ENCODE data around the gene CYS1. TPM values are rescaled to one million over a fixed set of nuclear protein-coding genes. Genes with fewer than 3 reads are reported as not detected.

The CYS1 gene
- total RNA-seq, 2 experiments from 2014 or later = 0.07 TPM; not detected in 1

DNA sequence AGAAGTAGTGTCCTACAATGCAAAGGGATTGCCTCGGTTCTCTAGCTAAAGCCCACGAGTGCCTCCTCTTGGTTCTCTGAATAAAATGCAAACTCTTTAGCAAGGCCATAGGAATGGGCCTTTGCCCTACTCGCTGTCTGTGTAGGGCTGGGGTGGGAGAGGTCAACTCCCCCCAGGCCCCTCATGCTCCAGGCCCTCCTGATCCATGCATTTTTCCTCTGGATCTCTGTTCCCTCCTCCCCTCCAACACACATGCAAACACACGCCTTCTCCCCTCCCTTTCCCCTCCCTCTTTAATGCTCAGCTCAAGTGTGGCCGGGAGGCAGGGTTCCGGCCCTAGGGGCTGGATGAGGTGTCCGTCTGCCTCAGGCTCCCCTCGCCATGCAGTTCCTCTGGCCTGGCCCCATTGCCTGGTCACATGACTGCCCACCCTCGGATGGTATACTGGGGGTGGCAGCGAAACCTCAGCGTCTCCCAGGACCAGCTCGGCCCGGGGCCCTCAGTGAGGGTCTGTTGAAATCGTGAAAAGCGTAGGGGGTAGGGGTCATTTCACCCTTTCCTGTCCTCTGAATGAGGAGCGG is 51.7 kb downstream of the CYS1 start:
- no peaks in the 10 kb centered on the region for H3K27me3 Mint-ChIP-seq
- H3K9me3 Mint-ChIP-seq = no peaks in the 10 kb centered on the region
- intact Hi-C loops (cut with micrococcal nuclease) = loop anchor here (5.0 kb wide), 1 partner anchor 36 kb away; no protein-coding TSS in a partner anchor
- POLR2A ChIA-PET = no interaction called here
- CTCF ChIA-PET = interaction anchor here (0.6 to 3.1 kb wide), 10 partner anchors 20 to 259 kb away, joined by 3 to 15 read pairs (median 4); no protein-coding TSS in a partner anchor
- no peak overlapping the region for H3K27ac Mint-ChIP-seq
- H3K4me3 Mint-ChIP-seq = no peak overlapping the region
- peaks cover 19% of the 10 kb centered on the region for H3K4me1 Mint-ChIP-seq (ENCODE audit: low read depth)
- no peaks in the 10 kb centered on the region for H3K36me3 Mint-ChIP-seq
- DNase-seq = no peak

DNA sequence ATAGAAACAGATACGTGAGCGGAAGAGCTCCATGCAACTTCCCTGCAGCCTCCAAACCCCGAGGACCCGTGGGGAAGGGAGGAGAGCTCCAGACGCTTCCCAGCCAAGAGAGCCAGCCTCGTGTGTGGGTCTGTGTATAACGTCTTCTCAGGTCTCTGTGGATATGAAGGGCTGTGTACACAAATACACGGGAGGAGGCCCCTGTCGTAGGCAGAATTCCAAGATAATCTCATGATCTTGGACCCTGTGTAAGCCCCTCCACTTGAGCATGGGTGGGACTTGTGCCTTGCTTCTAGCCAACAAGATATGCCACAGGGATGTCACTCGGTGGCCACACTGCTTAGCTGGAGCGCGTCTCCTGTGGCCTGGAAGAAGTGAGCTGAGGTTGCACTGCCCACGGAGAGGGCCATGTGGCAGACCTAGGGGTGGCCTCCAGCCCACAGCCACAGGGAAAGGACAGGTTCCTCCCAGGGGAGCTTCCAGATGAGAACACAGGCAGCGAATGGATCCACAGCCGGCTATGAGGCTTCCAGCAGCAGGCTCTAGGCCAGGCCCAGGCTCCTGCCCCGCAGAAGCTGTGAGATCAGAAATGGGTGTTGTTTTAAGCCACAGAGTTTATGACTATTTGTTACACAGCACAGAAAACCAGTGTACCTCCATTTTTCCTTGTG is 52.4 kb downstream of the CYS1 start:
- H3K9me3 Mint-ChIP-seq = no peaks in the 10 kb centered on the region
- H3K4me1 Mint-ChIP-seq (ENCODE audit: low read depth) = peaks cover 19% of the 10 kb centered on the region
- intact Hi-C loops (cut with micrococcal nuclease) = loop anchor here (5.0 kb wide), 1 partner anchor 35 kb away; no protein-coding TSS in a partner anchor
- CTCF ChIA-PET = interaction anchor here (0.6 to 3.1 kb wide), 7 partner anchors 20 to 229 kb away, joined by 3 to 15 read pairs (median 6); no protein-coding TSS in a partner anchor
- POLR2A ChIA-PET = no interaction called here
- H3K27ac Mint-ChIP-seq = no peak overlapping the region
- no peaks in the 10 kb centered on the region for H3K27me3 Mint-ChIP-seq
- no peak for DNase-seq
- H3K4me3 Mint-ChIP-seq = no peak overlapping the region
- no peaks in the 10 kb centered on the region for H3K36me3 Mint-ChIP-seq

DNA sequence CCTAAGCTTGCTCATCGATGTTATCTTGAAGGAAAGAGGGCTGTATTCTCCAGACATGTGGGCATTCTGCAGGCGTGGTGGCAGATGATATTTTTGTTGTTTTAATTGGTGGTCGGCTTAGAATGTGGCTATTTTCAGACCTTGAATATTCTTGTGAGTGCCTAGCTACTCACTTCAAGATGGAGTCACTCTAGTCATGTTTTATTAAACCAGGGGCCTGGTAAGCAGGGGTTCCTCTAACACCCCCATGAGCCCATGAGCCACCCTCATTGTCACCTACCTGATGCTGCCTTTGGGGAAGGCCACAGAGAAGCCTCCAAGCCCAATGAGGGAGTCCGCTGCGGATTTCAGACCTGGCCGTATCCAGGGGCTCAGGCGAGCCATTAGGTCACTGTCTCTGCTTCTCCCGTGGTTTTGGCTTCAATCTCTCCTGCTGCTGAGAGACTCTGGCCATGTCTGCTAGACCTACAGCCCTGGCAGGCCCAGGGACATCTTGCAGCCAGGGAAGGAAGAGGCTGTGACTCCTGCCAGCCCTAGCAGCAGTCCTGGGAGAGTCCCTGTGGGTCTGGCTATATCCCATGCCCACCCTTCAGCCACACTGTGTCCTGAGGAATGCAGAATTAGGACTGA is 53.2 kb downstream of the CYS1 start:
- CTCF ChIA-PET = interaction anchor here (1.0 to 3.1 kb wide), 5 partner anchors 28 to 228 kb away, joined by 3 to 15 read pairs (median 4); no protein-coding TSS in a partner anchor

DNA sequence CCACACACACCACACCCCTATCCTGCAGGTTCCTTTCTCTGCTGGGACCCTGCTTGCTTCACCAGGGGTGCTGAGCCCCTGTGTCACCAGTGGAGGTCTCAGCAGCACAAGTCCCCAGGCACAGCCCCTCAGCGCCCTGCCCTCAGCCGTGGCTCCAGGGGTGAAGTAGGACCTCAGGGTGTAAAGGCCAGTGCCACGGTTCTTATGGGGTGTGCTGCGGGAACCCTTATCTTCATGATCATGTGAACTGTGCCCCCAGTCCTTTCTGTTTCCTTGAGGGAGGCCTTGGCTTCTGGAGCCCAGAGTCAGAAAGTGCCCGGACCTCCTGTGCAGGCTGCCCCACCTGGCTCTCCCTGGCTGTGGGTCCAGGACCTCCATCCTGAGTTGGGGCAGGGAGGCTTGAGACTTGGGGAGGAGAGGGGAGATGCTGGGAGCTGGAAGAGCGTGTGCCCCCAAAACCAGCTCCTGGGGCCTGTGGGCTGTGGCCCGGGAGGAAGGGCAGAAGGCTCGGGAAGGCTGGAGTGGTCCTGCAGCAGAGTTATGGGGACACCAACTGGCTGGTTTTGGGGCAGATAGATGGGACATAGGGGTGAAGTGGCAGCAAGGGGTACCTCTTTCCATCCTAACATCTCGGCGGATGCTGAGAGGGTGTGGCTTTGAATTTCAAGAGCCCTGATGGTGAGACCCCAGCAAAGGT is 57.1 kb downstream of the CYS1 start:
- no peaks in the 10 kb centered on the region for H3K27me3 Mint-ChIP-seq
- POLR2A ChIA-PET = no interaction called here
- H3K4me1 Mint-ChIP-seq (ENCODE audit: low read depth) = no peaks in the 10 kb centered on the region
- intact Hi-C loops (cut with micrococcal nuclease) = no loop called here
- H3K36me3 Mint-ChIP-seq = no peaks in the 10 kb centered on the region
- no peak for DNase-seq
- no peak overlapping the region for H3K4me3 Mint-ChIP-seq
- no peak overlapping the region for H3K27ac Mint-ChIP-seq
- CTCF ChIA-PET = no interaction called here
- no peaks in the 10 kb centered on the region for H3K9me3 Mint-ChIP-seq

More for the DNA sequence above, 53.2 kb downstream of the CYS1 start:
- POLR2A ChIA-PET = no interaction called here
- H3K36me3 Mint-ChIP-seq = no peaks in the 10 kb centered on the region
- H3K4me1 Mint-ChIP-seq (ENCODE audit: low read depth) = peaks cover 19% of the 10 kb centered on the region
- no peak overlapping the region for H3K4me3 Mint-ChIP-seq
- no peak overlapping the region for H3K27ac Mint-ChIP-seq
- no peaks in the 10 kb centered on the region for H3K27me3 Mint-ChIP-seq
- no peak for DNase-seq
- intact Hi-C loops (cut with micrococcal nuclease) = loop anchor here (5.0 kb wide), 1 partner anchor 35 kb away; no protein-coding TSS in a partner anchor
- H3K9me3 Mint-ChIP-seq = no peaks in the 10 kb centered on the region

DNA sequence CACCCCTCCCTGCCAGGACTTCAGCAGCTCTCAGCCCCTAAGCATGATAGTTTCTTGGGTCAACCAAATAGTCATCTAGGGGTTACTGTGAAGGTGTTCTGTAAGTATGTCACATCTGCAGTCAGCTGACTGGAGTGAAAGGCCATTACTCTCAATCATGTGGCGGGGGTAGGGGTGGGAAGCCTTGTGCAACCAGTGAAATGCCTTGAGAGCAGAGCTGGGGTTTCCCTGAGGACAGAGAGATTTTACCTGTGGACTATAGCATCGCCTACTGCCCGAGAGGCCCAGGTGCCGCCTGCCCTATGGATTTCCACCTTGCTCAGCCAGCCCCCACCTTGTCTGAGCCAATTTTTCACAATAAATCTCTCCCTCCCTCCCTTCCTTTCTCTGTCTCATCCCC is 57.8 kb downstream of the CYS1 start:
- intact Hi-C loops (cut with micrococcal nuclease) = no loop called here
- ChIA-PET POLR2A (no interaction called here), CTCF (no interaction called here)
- H3K4me1 Mint-ChIP-seq (ENCODE audit: low read depth) = no peaks in the 10 kb centered on the region
- H3K36me3 Mint-ChIP-seq = no peaks in the 10 kb centered on the region
- no peak for DNase-seq
- H3K27ac Mint-ChIP-seq = no peak overlapping the region
- H3K4me3 Mint-ChIP-seq = no peak overlapping the region
- peaks cover 1% of the 10 kb centered on the region for H3K27me3 Mint-ChIP-seq
- peaks cover 2% of the 10 kb centered on the region for H3K9me3 Mint-ChIP-seq

- H3K4me1 Mint-ChIP-seq (ENCODE audit: low read depth) = no peaks in the 10 kb centered on the region
- POLR2A ChIA-PET = no interaction called here
- no peak overlapping the region for H3K4me3 Mint-ChIP-seq
- H3K36me3 Mint-ChIP-seq = no peaks in the 10 kb centered on the region
- H3K27me3 Mint-ChIP-seq = peaks cover 3% of the 10 kb centered on the region
- peaks cover 4% of the 10 kb centered on the region for H3K9me3 Mint-ChIP-seq
- CTCF ChIA-PET = interaction anchor here (0.9 kb wide), 1 partner anchor 208 kb away, joined by 3 read pairs; no protein-coding TSS in a partner anchor
- intact Hi-C loops (cut with micrococcal nuclease) = no loop called here
- no peak for DNase-seq
- H3K27ac Mint-ChIP-seq = no peak overlapping the region
Observed at GRCh38 chr2:10022041-10022421, 58.2 kb downstream of the CYS1 start.

DNA sequence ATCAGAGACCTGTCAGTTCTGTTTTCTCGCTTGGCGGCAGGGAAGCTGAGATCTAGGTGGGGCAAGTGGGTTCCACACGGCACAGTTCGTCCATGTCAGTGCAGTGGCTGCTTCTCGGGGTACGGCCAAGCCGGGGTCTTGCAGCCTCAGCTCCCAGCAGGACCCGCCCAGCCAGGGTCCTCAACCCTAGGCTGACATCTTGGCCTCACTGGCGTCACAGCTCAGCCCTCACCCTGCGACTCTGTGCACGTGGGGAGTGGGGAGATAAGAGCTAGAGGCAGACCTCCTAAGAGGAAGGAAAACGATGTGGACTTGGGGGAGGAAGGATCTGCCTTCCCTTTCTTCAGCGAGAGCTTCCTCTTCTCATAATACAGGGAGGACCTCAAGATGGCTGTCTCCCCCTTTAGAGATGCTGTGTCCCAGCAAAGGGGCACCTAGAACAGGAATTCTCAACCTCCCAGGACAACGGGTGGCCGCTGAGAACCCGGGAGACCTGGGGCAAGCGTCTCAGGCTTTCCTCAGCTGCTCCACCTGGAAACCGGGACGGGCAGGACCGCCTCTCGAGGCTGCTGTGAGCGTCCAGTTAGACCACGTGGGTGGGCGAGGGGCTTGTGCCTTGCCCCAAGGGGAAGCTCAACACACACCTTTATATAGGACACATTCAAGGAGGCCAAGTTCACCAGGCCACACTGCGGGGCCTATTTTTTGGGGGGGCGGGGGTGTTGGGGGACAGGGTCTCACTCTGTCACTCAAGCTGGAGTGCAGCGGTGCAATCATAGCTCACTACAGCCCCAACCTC is 60.4 kb downstream of the CYS1 start:
- Mint-ChIP-seq H3K27ac (no peak overlapping the region), H3K9me3 (peaks cover 4% of the 10 kb centered on the region), H3K36me3 (no peaks in the 10 kb centered on the region), H3K27me3 (peaks cover 3% of the 10 kb centered on the region), H3K4me3 (no peak overlapping the region), H3K4me1 (ENCODE audit: low read depth) (no peaks in the 10 kb centered on the region)
- POLR2A ChIA-PET = no interaction called here
- intact Hi-C loops (cut with micrococcal nuclease) = no loop called here
- no peak for DNase-seq
- CTCF ChIA-PET = interaction anchor here (1.7 kb wide), 1 partner anchor 52 kb away, joined by 5 read pairs; no protein-coding TSS in a partner anchor

- CTCF ChIA-PET = interaction anchor here (1.7 kb wide), 1 partner anchor 53 kb away, joined by 5 read pairs; no protein-coding TSS in a partner anchor
- DNase-seq = no peak
- Mint-ChIP-seq H3K27me3 (peaks cover 3% of the 10 kb centered on the region), H3K4me3 (no peak overlapping the region), H3K36me3 (no peaks in the 10 kb centered on the region), H3K9me3 (peaks cover 4% of the 10 kb centered on the region), H3K4me1 (ENCODE audit: low read depth) (no peaks in the 10 kb centered on the region), H3K27ac (no peak overlapping the region)
- intact Hi-C loops (cut with micrococcal nuclease) = no loop called here
- POLR2A ChIA-PET = no interaction called here
Observed at GRCh38 chr2:10019174-10019573, 61.0 kb downstream of the CYS1 start.

DNA sequence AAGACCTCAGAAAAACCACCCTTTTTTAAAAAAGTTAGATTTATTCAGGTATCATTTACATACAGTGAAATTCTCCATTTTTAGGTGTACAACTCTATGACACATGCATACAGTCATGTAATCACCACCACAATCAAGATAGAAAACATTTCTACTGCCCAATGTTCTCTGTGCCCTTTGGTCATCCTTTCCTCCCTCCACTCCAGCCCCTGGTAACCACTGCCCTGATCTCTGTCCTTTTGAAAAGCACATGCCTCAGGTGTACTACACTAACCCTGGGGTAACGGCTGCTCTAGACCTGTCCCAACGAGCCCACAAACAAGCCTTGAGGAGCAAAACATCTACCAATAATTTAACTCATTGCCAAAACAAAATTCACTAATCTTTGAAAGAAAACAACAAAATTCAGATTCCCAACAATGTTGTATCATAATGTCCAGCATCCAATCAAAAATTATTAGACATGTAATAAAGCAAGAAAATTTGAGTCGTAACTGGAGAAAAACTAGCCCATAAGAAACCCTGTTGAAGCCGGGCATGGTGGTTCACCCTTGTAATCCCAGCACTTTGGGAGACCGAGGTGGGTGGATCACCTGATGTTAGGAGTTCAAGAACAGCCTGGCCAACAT is 62.8 kb downstream of the CYS1 start:
- ChIA-PET POLR2A (no interaction called here), CTCF (interaction anchor here (0.7 kb wide), 1 partner anchor 33 kb away, joined by 3 read pairs; no protein-coding TSS in a partner anchor)
- no peak for DNase-seq
- Mint-ChIP-seq H3K4me3 (no peak overlapping the region), H3K27ac (no peak overlapping the region), H3K9me3 (peaks cover 4% of the 10 kb centered on the region), H3K36me3 (no peaks in the 10 kb centered on the region), H3K27me3 (peaks cover 3% of the 10 kb centered on the region), H3K4me1 (ENCODE audit: low read depth) (no peaks in the 10 kb centered on the region)
- intact Hi-C loops (cut with micrococcal nuclease) = no loop called here

- peaks cover 3% of the 10 kb centered on the region for H3K27me3 Mint-ChIP-seq
- no peak overlapping the region for H3K27ac Mint-ChIP-seq
- POLR2A ChIA-PET = no interaction called here
- H3K4me1 Mint-ChIP-seq (ENCODE audit: low read depth) = no peaks in the 10 kb centered on the region
- H3K36me3 Mint-ChIP-seq = no peaks in the 10 kb centered on the region
- H3K4me3 Mint-ChIP-seq = no peak overlapping the region
- CTCF ChIA-PET = interaction anchor here (0.7 kb wide), 1 partner anchor 32 kb away, joined by 3 read pairs; no protein-coding TSS in a partner anchor
- peaks cover 4% of the 10 kb centered on the region for H3K9me3 Mint-ChIP-seq
- no peak for DNase-seq
- intact Hi-C loops (cut with micrococcal nuclease) = no loop called here
Observed at GRCh38 chr2:10016802-10017258, 63.4 kb downstream of the CYS1 start.
